Left colon (tissue), 2 donors: ENCODE data around the gene MRPS23. TPM values are rescaled to one million over a fixed set of nuclear protein-coding genes. Genes with fewer than 3 reads are reported as not detected.

ENCODE experiments used
- ATAC-seq: fragments of 200-7000 bp; cut with Tn5 transposase; one replicate; pipeline ENCODE4 v1.9.1; 2020; ENCODE audit warnings: mild to moderate bottlenecking, moderate library complexity
- DNase-seq, 2 donors: peaks; one replicate each; pipeline ENCODE4 v3.0.0-alpha.2; 2020
- intact Hi-C, 2 donors: fragments of 100-400 bp; cut with DNase I in 1 of 2; cut with micrococcal nuclease in 1 of 2; formaldehyde crosslinking; loops; one replicate each; pipeline versions ENCODE4 v1.11.2 to v1.14.0; 2022; cut with DNase I, micrococcal nuclease
- total RNA-seq, 2 donors: library from RNA; stranded (reverse); fragmentation: NEBNext Ultra II Directional; extraction: Animal tissue kit (Norgen Biotek cat#: 25700); gene quantifications; one replicate each; pipeline ENCODE4 v1.2.1, GENCODE V29; 2021
- donor health status: DM: no; HTN: no; CAD: no.
- donor health status: DM: yes; HTN: yes; CAD: no.

The MRPS23 gene
- total RNA-seq, 2 donors from 2014 or later, result 18.0 to 21.3 TPM

GRCh38 chr17:57868910-57869616 lies 19.2 kb upstream of the MRPS23 start:
- intact Hi-C loops, result loop anchor here in 1 of 2 donors (10.0 kb wide), 1 partner anchor 126 kb away; no protein-coding TSS in a partner anchor
- DNase-seq (no peak), ATAC-seq (peak; percentile 49)

DNA sequence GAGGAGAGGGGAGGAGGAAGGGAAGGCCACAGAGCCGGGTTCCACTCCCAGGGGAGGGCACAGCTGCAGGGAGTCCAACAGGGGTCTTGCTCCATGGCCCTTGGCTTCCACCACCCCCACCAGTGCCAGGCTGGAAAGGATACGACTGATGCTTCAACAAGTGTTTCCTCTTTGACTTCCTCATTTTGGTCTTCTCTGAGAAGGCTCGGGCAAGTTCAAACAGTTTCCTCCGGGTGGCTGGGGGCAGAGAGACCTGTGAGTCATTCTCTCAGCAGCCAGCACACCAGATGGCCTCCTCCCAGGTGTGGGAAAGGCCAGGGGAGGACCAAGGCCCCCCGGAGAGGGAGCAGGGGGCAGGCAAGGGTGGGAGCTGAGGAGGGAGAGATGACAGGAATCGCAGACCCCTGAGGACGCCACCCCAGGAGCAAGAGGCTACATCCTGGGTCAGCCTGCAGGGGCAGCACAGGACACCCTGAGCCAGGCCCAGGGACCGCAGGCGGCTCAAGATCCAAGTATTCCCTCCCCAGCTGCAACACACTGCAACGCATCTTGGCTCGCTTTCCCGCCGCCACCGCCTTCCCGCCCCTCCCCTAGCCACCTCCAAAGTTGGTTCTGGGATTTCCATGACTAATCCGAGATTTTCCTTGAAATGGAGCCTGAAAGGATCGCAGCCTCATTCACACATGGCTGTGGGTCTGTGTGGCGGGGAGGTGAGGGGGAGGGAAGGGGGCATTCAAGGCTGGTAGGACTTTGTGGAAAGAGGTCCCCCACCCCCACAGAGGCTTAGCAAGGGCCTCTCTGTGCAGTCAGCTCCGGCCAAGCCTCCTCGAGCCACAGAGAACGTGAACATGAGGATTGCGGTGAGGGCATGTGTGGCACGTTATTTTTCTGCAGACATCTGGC lies 18.4 kb upstream of the MRPS23 start:
- intact Hi-C loops, result loop anchor here in 1 of 2 donors (10.0 kb wide), 1 partner anchor 127 kb away; no protein-coding TSS in a partner anchor
- DNase-seq (peak; percentile 52 to 70), ATAC-seq (peak; percentile 58)

GRCh38 chr17:57867126-57867525 lies 17.3 kb upstream of the MRPS23 start:
- intact Hi-C loops, result loop anchor here in 1 of 2 donors (10.0 kb wide), 1 partner anchor 128 kb away; no protein-coding TSS in a partner anchor
- no peak for DNase-seq
- no peak for ATAC-seq

DNA sequence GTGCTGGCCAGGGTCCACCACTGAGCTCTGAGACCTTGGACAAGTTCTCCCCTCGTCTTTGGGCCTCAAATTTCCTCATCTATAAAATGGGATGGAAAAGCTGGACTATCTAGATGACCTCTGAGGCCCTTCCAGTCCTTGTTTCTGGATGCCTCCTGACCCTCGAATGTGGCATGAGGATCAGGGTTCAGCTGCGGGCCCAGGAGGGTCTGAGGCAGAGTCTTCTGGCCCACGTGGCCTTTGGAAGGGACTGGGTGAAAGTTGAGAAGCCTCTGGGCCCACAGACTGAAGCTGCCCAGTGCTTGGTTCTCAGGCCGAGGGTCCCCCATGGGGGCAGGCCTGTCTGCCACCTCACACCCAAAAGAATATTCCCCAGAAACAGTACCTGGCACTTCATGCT lies 16.9 kb upstream of the MRPS23 start:
- intact Hi-C loops, result loop anchor here in 1 of 2 donors (10.0 kb wide), 1 partner anchor 128 kb away; no protein-coding TSS in a partner anchor
- ATAC-seq (no peak), DNase-seq (no peak)

GRCh38 chr17:57866319-57866718 lies 16.5 kb upstream of the MRPS23 start:
- ATAC-seq, result no peak
- no peak for DNase-seq
- intact Hi-C loops, result loop anchor here in 1 of 2 donors (10.0 kb wide), 1 partner anchor 128 kb away; no protein-coding TSS in a partner anchor

- ATAC-seq (no peak), DNase-seq (no peak)
- intact Hi-C loops, result loop anchor here in 1 of 2 donors (10.0 kb wide), 1 partner anchor 131 kb away; no protein-coding TSS in a partner anchor
Measured at GRCh38 chr17:57864273-57864672, 14.4 kb upstream of the MRPS23 start.

GRCh38 chr17:57862694-57863667 lies 13.1 kb upstream of the MRPS23 start:
- intact Hi-C loops, result loop anchor here in 1 of 2 donors (10.0 kb wide), 1 partner anchor 132 kb away; no protein-coding TSS in a partner anchor
- no peak for DNase-seq
- ATAC-seq, result no peak

- intact Hi-C loops, result loop anchor here in 1 of 2 donors (10.0 kb wide), 1 partner anchor 133 kb away; no protein-coding TSS in a partner anchor
- ATAC-seq, result peak; percentile 75
- DNase-seq, result peak; percentile 75
Measured at GRCh38 chr17:57861790-57862693, 12.2 kb upstream of the MRPS23 start.

DNA sequence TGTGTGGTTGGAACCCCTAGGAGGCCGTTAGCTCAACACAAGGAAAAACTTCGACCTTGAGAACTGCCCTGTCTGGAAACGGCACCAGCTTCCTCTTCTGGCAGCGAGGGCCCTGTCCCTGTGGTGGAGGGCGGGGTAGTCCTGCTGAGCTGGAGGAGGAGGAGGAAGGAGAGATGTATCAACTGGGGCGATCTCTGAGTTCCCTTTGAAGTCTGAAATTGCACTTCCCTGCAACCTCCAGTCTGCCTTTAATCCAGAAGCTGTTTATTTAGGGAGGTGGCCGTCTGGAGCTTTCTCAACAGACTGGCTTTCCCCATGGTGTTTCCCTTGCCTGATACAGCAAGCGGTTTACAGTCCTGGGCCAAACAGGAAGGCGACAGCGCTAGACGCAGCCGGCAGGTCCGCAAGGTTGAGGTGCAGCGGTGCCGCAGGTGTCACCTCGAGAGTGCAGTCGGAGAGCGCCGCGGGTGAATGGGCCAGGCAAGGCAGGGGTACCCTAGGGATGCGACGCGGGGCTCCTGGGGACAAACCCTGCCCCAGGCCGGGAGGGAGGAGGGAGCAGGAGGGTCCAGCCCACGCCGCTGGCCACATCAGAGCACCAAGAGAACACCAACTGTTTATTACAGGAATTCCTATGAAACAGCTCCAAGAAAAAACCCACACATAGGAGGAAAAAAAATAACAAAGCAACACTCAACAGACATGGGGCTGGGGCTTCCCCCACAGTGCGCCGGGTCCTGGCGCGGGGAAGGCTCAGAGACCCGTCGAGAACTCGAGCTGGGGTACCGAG lies 11.4 kb upstream of the MRPS23 start:
- ATAC-seq (peak; percentile 81), DNase-seq (peak; percentile 68 to 90)
- intact Hi-C loops, result loop anchor here in 1 of 2 donors (10.0 kb wide), 1 partner anchor 134 kb away; no protein-coding TSS in a partner anchor

DNA sequence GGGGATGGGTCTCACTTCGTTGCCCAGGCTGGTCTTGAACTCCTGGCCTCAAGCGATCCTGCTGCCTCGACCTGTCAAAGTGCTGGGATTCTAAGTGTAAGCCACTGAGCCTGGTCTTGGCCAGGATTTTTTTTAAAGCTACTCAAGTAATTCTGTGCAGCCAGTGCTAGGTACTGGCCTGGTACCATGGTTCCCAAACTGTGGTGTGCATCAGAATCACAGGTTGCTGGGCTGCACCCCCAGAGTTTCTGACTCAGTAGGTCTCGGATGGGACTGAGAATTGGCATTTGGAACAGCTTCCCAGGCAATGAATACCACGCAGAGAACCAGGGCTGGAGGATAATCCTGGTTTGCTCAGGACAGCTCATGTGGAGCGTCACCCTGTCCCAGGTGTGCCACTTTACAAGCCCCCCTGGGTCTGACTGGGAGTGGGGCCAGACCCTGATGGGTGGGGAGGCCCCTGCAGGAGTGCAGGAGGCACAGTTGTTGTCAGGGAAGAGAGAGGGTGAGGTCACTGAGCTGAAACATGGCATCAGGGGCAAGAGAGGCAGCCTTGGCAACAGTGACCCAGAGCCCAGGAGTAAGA lies 10.7 kb upstream of the MRPS23 start:
- DNase-seq (no peak), ATAC-seq (no peak)
- intact Hi-C loops, result loop anchor here in 1 of 2 donors (10.0 kb wide), 1 partner anchor 134 kb away; no protein-coding TSS in a partner anchor

DNA sequence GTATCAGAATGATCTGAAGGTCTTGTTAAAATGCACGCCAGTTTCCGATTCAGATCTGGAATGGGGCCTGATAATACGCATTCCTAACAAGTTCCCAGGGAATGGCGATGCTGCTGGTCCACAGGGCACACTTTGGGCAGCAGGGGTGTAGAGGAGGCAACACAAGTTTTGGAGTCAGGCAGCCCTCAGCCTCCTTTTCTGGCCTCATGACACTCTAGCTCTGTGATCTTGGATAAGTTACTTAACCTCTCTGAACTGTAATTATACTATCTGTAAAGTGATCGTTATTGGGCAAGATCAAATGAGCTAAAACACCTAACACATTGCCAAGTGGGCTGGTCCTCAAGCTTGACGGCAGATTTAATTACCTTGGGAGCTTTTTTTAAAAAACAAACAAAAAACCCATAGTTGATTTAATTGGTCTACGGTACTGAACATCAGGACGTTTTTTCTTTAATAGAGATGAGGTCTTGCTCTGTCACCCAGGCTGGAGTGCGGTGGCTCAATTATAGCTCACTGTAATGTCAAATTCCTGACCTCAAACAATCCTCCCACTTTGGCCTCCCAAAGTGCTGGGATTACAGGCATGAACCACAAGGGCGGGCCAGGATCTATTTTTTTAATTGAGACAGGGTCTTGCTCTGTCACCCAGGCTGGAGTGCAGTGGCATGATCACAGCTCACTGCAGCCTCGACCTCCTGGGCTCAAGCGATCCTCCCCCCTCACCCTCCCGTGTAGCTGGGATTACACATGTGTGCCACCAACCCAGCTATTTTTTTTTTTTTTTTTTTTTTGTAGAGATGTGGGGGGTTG lies 10.0 kb upstream of the MRPS23 start:
- DNase-seq (no peak), ATAC-seq (no peak)
- intact Hi-C loops, result loop anchor here (5.0 to 10.0 kb wide), 2 partner anchors 135 to 137 kb away; no protein-coding TSS in a partner anchor

GRCh38 chr17:57858838-57859237 lies 9.0 kb upstream of the MRPS23 start:
- intact Hi-C loops, result loop anchor here in 1 of 2 donors (5.0 kb wide), 1 partner anchor 138 kb away; no protein-coding TSS in a partner anchor
- DNase-seq (no peak), ATAC-seq (no peak)

GRCh38 chr17:57856792-57857620 lies 7.2 kb upstream of the MRPS23 start:
- intact Hi-C loops, result loop anchor here in 1 of 2 donors (5.0 kb wide), 1 partner anchor 140 kb away; no protein-coding TSS in a partner anchor
- no peak for DNase-seq
- ATAC-seq, result no peak
